Measurements from ENCODE around the gene DENR.
"Not testable (repeated sequence)": the region's sequence is repeated elsewhere in the genome, so short reads cannot be mapped to it uniquely, and the experiment has no call there.

Gene DENR

GRCh38 chr12:122790393-122791075 lies 37.9 kb downstream of the DENR start:
- Histone ChIP-seq H3K36me3 (ENCODE audit: insufficient read depth, low read length) (no peaks in the 10 kb centered on the region), H3K4me1 (ENCODE audit: control insufficient read depth, insufficient read depth, low read length, unreplicated experiment) (peaks cover 7% of the 10 kb centered on the region), H3K4me3 (ENCODE audit: low read depth, low read length) (no peak overlapping the region), H3K27ac (ENCODE audit: low read depth, low read length) (no peak overlapping the region), H2AFZ (ENCODE audit: low read length, unreplicated experiment) (no peak overlapping the region), H3K79me2 (ENCODE audit: control insufficient read depth, insufficient read depth, low read length, unreplicated experiment) (no peaks in the 10 kb centered on the region), H3K27me3 (ENCODE audit: insufficient read depth, low read length) (no peaks in the 10 kb centered on the region)

- H3K36me3 ChIP-seq (ENCODE audit: insufficient read depth, low read length), result no peaks in the 10 kb centered on the region
- H2AFZ ChIP-seq (ENCODE audit: low read length, unreplicated experiment), result no peak overlapping the region
- no peak overlapping the region for H3K4me3 ChIP-seq (ENCODE audit: low read depth, low read length)
- H3K27ac ChIP-seq (ENCODE audit: low read depth, low read length), result no peak overlapping the region
- H3K27me3 ChIP-seq (ENCODE audit: insufficient read depth, low read length), result no peaks in the 10 kb centered on the region
- H3K4me1 ChIP-seq (ENCODE audit: control insufficient read depth, insufficient read depth, low read length, unreplicated experiment), result peaks cover under 1% of the 10 kb centered on the region
- H3K79me2 ChIP-seq (ENCODE audit: control insufficient read depth, insufficient read depth, low read length, unreplicated experiment), result no peaks in the 10 kb centered on the region
Observed at GRCh38 chr12:122793685-122794106, 41.1 kb downstream of the DENR start.

- Histone ChIP-seq H3K27me3 (ENCODE audit: insufficient read depth, low read length) (no peaks in the 10 kb centered on the region), H3K36me3 (ENCODE audit: insufficient read depth, low read length) (no peaks in the 10 kb centered on the region), H2AFZ (ENCODE audit: low read length, unreplicated experiment) (no peak overlapping the region), H3K4me1 (ENCODE audit: control insufficient read depth, insufficient read depth, low read length, unreplicated experiment) (no peaks in the 10 kb centered on the region), H3K27ac (ENCODE audit: low read depth, low read length) (no peak overlapping the region), H3K79me2 (ENCODE audit: control insufficient read depth, insufficient read depth, low read length, unreplicated experiment) (no peaks in the 10 kb centered on the region), H3K4me3 (ENCODE audit: low read depth, low read length) (no peak overlapping the region)
Observed at GRCh38 chr12:122795807-122796206, 43.2 kb downstream of the DENR start.

- Histone ChIP-seq H3K4me3 (ENCODE audit: low read depth, low read length) (no peak overlapping the region), H2AFZ (ENCODE audit: low read length, unreplicated experiment) (no peak overlapping the region), H3K79me2 (ENCODE audit: control insufficient read depth, insufficient read depth, low read length, unreplicated experiment) (no peaks in the 10 kb centered on the region), H3K27me3 (ENCODE audit: insufficient read depth, low read length) (no peaks in the 10 kb centered on the region), H3K4me1 (ENCODE audit: control insufficient read depth, insufficient read depth, low read length, unreplicated experiment) (no peaks in the 10 kb centered on the region), H3K36me3 (ENCODE audit: insufficient read depth, low read length) (no peaks in the 10 kb centered on the region), H3K27ac (ENCODE audit: low read depth, low read length) (no peak overlapping the region)
Observed at GRCh38 chr12:122799641-122800243, 47.1 kb downstream of the DENR start.

GRCh38 chr12:122803937-122804336 lies 51.3 kb downstream of the DENR start:
- Histone ChIP-seq H3K4me1 (ENCODE audit: control insufficient read depth, insufficient read depth, low read length, unreplicated experiment) (no peaks in the 10 kb centered on the region), H3K4me3 (ENCODE audit: low read depth, low read length) (no peak overlapping the region), H3K79me2 (ENCODE audit: control insufficient read depth, insufficient read depth, low read length, unreplicated experiment) (no peaks in the 10 kb centered on the region), H3K27me3 (ENCODE audit: insufficient read depth, low read length) (no peaks in the 10 kb centered on the region), H2AFZ (ENCODE audit: low read length, unreplicated experiment) (no peak overlapping the region), H3K36me3 (ENCODE audit: insufficient read depth, low read length) (no peaks in the 10 kb centered on the region), H3K27ac (ENCODE audit: low read depth, low read length) (no peak overlapping the region)

GRCh38 chr12:122804957-122805356 lies 52.3 kb downstream of the DENR start:
- H3K4me1 ChIP-seq (ENCODE audit: control insufficient read depth, insufficient read depth, low read length, unreplicated experiment); H3K27me3 ChIP-seq (ENCODE audit: insufficient read depth, low read length); H3K79me2 ChIP-seq (ENCODE audit: control insufficient read depth, insufficient read depth, low read length, unreplicated experiment); H3K36me3 ChIP-seq (ENCODE audit: insufficient read depth, low read length); H3K4me3 ChIP-seq (ENCODE audit: low read depth, low read length); H3K27ac ChIP-seq (ENCODE audit: low read depth, low read length); H2AFZ ChIP-seq (ENCODE audit: low read length, unreplicated experiment): not testable (repeated sequence)

- Histone ChIP-seq H3K79me2 (ENCODE audit: control insufficient read depth, insufficient read depth, low read length, unreplicated experiment) (no peaks in the 10 kb centered on the region), H2AFZ (ENCODE audit: low read length, unreplicated experiment) (no peak overlapping the region), H3K4me3 (ENCODE audit: low read depth, low read length) (no peak overlapping the region), H3K27ac (ENCODE audit: low read depth, low read length) (no peak overlapping the region), H3K4me1 (ENCODE audit: control insufficient read depth, insufficient read depth, low read length, unreplicated experiment) (no peaks in the 10 kb centered on the region), H3K27me3 (ENCODE audit: insufficient read depth, low read length) (no peaks in the 10 kb centered on the region), H3K36me3 (ENCODE audit: insufficient read depth, low read length) (no peaks in the 10 kb centered on the region)
Observed at GRCh38 chr12:122807651-122808050, 55.0 kb downstream of the DENR start.

GRCh38 chr12:122811777-122812176 lies 59.2 kb downstream of the DENR start:
- Histone ChIP-seq H3K4me3 (ENCODE audit: low read depth, low read length) (no peak overlapping the region), H3K36me3 (ENCODE audit: insufficient read depth, low read length) (no peaks in the 10 kb centered on the region), H2AFZ (ENCODE audit: low read length, unreplicated experiment) (no peak overlapping the region), H3K27ac (ENCODE audit: low read depth, low read length) (no peak overlapping the region), H3K4me1 (ENCODE audit: control insufficient read depth, insufficient read depth, low read length, unreplicated experiment) (no peaks in the 10 kb centered on the region), H3K27me3 (ENCODE audit: insufficient read depth, low read length) (no peaks in the 10 kb centered on the region), H3K79me2 (ENCODE audit: control insufficient read depth, insufficient read depth, low read length, unreplicated experiment) (no peaks in the 10 kb centered on the region)

- H3K79me2 ChIP-seq (ENCODE audit: control insufficient read depth, insufficient read depth, low read length, unreplicated experiment), result no peaks in the 10 kb centered on the region
- no peak overlapping the region for H2AFZ ChIP-seq (ENCODE audit: low read length, unreplicated experiment)
- no peak overlapping the region for H3K4me3 ChIP-seq (ENCODE audit: low read depth, low read length)
- no peaks in the 10 kb centered on the region for H3K36me3 ChIP-seq (ENCODE audit: insufficient read depth, low read length)
- no peak overlapping the region for H3K27ac ChIP-seq (ENCODE audit: low read depth, low read length)
- no peaks in the 10 kb centered on the region for H3K27me3 ChIP-seq (ENCODE audit: insufficient read depth, low read length)
- H3K4me1 ChIP-seq (ENCODE audit: control insufficient read depth, insufficient read depth, low read length, unreplicated experiment), result no peaks in the 10 kb centered on the region
Observed at GRCh38 chr12:122813310-122813713, 60.7 kb downstream of the DENR start.

- H3K27me3 ChIP-seq (ENCODE audit: insufficient read depth, low read length), result no peaks in the 10 kb centered on the region
- no peaks in the 10 kb centered on the region for H3K4me1 ChIP-seq (ENCODE audit: control insufficient read depth, insufficient read depth, low read length, unreplicated experiment)
- H3K79me2 ChIP-seq (ENCODE audit: control insufficient read depth, insufficient read depth, low read length, unreplicated experiment), result no peaks in the 10 kb centered on the region
- no peak overlapping the region for H2AFZ ChIP-seq (ENCODE audit: low read length, unreplicated experiment)
- H3K27ac ChIP-seq (ENCODE audit: low read depth, low read length), result no peak overlapping the region
- H3K4me3 ChIP-seq (ENCODE audit: low read depth, low read length), result no peak overlapping the region
- H3K36me3 ChIP-seq (ENCODE audit: insufficient read depth, low read length), result no peaks in the 10 kb centered on the region
Observed at GRCh38 chr12:122819209-122819785, 66.7 kb downstream of the DENR start.

- H2AFZ ChIP-seq (ENCODE audit: low read length, unreplicated experiment), result no peak overlapping the region
- H3K27ac ChIP-seq (ENCODE audit: low read depth, low read length), result no peak overlapping the region
Observed at GRCh38 chr12:122820138-122820537, 67.5 kb downstream of the DENR start.

More at GRCh38 chr12:122820138-122820537, 67.5 kb downstream of the DENR start:
- no peaks in the 10 kb centered on the region for H3K27me3 ChIP-seq (ENCODE audit: insufficient read depth, low read length)
- H3K4me1 ChIP-seq (ENCODE audit: control insufficient read depth, insufficient read depth, low read length, unreplicated experiment), result no peaks in the 10 kb centered on the region
- no peaks in the 10 kb centered on the region for H3K36me3 ChIP-seq (ENCODE audit: insufficient read depth, low read length)
- no peaks in the 10 kb centered on the region for H3K79me2 ChIP-seq (ENCODE audit: control insufficient read depth, insufficient read depth, low read length, unreplicated experiment)
- H3K4me3 ChIP-seq (ENCODE audit: low read depth, low read length), result no peak overlapping the region
